HG03064 (cell line): Measurements from ENCODE around the gene PHACTR3.

ENCODE experiments used
- ATAC-seq: cut with Tn5 transposase; IDR thresholded peaks from one replicate; pipeline ENCODE4 v1.9.1; 2021; ENCODE audit warnings: low read depth; ENCODE audit not compliant: unreplicated experiment

Gene PHACTR3

GRCh38 chr20:59745201-59745600 lies 140.9 kb downstream of the PHACTR3 start:
- ATAC-seq, result no peak

GRCh38 chr20:59745716-59746115 lies 141.4 kb downstream of the PHACTR3 start:
- ATAC-seq, result no peak

- no peak for ATAC-seq
These were observed 141.8 kb downstream of the PHACTR3 start for GRCh38 chr20:59746155-59746554.

- no peak for ATAC-seq
These were observed 143.6 kb downstream of the PHACTR3 start for GRCh38 chr20:59747671-59748515.

- ATAC-seq, result no peak
These were observed 144.4 kb downstream of the PHACTR3 start for GRCh38 chr20:59748619-59749191.

- ATAC-seq, result no peak
These were observed 145.0 kb downstream of the PHACTR3 start for GRCh38 chr20:59749301-59749700.

GRCh38 chr20:59750209-59750840 lies 146.0 kb downstream of the PHACTR3 start:
- no peak for ATAC-seq

- ATAC-seq, result no peak
These were observed 146.9 kb downstream of the PHACTR3 start for GRCh38 chr20:59751075-59751711.

GRCh38 chr20:59752101-59752586 lies 147.8 kb downstream of the PHACTR3 start:
- ATAC-seq, result peak; percentile 60

GRCh38 chr20:59752704-59753460 lies 148.5 kb downstream of the PHACTR3 start:
- peak; percentile 17 for ATAC-seq

- ATAC-seq, result no peak
These were observed 149.5 kb downstream of the PHACTR3 start for GRCh38 chr20:59753836-59754235.

- ATAC-seq, result no peak
These were observed 150.2 kb downstream of the PHACTR3 start for GRCh38 chr20:59754551-59754950.

- no peak for ATAC-seq
These were observed 151.9 kb downstream of the PHACTR3 start for GRCh38 chr20:59756241-59756640.

GRCh38 chr20:59764037-59764436 lies 159.7 kb downstream of the PHACTR3 start:
- ATAC-seq, result no peak

GRCh38 chr20:59765599-59766177 lies 161.3 kb downstream of the PHACTR3 start:
- no peak for ATAC-seq

- no peak for ATAC-seq
These were observed 163.3 kb downstream of the PHACTR3 start for GRCh38 chr20:59767656-59768055.

GRCh38 chr20:59770270-59770669 lies 165.9 kb downstream of the PHACTR3 start:
- no peak for ATAC-seq

GRCh38 chr20:59770851-59771250 lies 166.5 kb downstream of the PHACTR3 start:
- ATAC-seq, result no peak

- no peak for ATAC-seq
These were observed 167.4 kb downstream of the PHACTR3 start for GRCh38 chr20:59771506-59772372.
